Mesothelial cell of epicardium (in vitro differentiated cells): ENCODE measurements around the gene EMX2. TPM values are rescaled to one million over a fixed set of nuclear protein-coding genes. Genes with fewer than 3 reads are reported as not detected.
A peak's percentile ranks its signal among the peaks of the same experiment; 100 is the strongest.

Experiments
- DNase-seq, 2 experiments: peaks; one replicate each; pipeline ENCODE4 v3.0.0; 2021; ENCODE audit warnings: low spot score in 2 of 2; ENCODE audit not compliant: unreplicated experiment in 2 of 2
- H3K27ac Mint-ChIP-seq: 2 replicates; pipeline ENCODE4 v1.8.0; 2021; ENCODE audit warnings: mixed read lengths
- H3K27me3 Mint-ChIP-seq: 2 replicates; pipeline ENCODE4 v1.8.0; 2021; ENCODE audit warnings: low read depth, mixed read lengths
- H3K36me3 Mint-ChIP-seq: 2 replicates; pipeline ENCODE4 v1.8.0; 2021; ENCODE audit warnings: mixed read lengths
- H3K4me1 Mint-ChIP-seq: 2 replicates; pipeline ENCODE4 v1.8.0; 2021; ENCODE audit warnings: mixed read lengths
- H3K4me3 Mint-ChIP-seq: 2 replicates; pipeline ENCODE4 v1.8.0; 2021; ENCODE audit warnings: mild to moderate bottlenecking, moderate library complexity, mixed read lengths
- H3K9me3 Mint-ChIP-seq: 2 replicates; pipeline ENCODE4 v1.8.0; 2021; ENCODE audit warnings: mixed read lengths
- total RNA-seq: library from RNA; stranded (reverse); gene quantifications from 3 replicates; pipeline ENCODE4 v1.2.1, GENCODE V29; 2021
- TF ChIP-seq, protein P1 (sequence below): fragments of 200-600 bp; sonication (generic); IDR thresholded peaks from one replicate; pipeline ENCODE4 v1.5.0; 2021; ENCODE audit warnings: antibody characterized with exemption; ENCODE audit not compliant: unreplicated experiment

Gene EMX2
- total RNA-seq, 1 donor from 2014 or later: 2.8 TPM

DNA sequence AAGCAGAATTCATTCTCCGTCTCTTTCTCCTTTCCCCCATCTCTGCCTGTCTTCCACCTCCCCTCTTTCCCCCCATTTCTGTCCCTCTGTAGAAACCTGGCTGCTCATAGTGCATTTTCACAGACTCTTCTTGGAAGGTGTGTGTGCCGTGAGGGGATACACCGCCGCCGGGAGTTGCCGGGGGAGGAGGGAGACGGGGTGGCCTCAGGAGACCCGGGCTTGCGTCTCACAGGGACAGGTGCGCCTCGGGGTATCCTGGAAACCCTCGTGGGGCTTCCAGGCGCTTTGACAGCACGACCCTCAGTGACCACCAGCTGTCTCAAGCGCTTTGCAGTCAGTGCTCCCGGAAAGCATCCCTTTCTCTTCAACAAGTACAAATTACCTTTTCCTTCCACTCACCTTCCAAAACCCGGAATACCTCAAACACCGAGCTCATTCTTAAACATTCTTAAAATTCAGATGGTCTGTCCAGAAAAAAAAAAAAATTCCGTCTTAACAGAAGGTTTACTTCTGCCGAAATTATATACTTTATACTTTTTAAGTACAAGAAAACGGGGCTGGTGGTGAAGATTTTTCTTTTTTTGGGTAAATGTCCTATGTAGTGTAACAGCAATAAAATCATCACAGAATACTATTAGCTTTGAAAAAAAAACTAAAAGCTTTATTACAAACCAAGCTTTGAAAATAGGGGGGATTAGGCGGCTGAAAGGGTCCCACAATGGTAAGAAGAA lies 8.2 kb downstream of the EMX2 start:
- Mint-ChIP-seq H3K4me1 (peaks cover 25% of the 10 kb centered on the region), H3K36me3 (peaks cover 1% of the 10 kb centered on the region), H3K27ac (no peak overlapping the region)

DNA sequence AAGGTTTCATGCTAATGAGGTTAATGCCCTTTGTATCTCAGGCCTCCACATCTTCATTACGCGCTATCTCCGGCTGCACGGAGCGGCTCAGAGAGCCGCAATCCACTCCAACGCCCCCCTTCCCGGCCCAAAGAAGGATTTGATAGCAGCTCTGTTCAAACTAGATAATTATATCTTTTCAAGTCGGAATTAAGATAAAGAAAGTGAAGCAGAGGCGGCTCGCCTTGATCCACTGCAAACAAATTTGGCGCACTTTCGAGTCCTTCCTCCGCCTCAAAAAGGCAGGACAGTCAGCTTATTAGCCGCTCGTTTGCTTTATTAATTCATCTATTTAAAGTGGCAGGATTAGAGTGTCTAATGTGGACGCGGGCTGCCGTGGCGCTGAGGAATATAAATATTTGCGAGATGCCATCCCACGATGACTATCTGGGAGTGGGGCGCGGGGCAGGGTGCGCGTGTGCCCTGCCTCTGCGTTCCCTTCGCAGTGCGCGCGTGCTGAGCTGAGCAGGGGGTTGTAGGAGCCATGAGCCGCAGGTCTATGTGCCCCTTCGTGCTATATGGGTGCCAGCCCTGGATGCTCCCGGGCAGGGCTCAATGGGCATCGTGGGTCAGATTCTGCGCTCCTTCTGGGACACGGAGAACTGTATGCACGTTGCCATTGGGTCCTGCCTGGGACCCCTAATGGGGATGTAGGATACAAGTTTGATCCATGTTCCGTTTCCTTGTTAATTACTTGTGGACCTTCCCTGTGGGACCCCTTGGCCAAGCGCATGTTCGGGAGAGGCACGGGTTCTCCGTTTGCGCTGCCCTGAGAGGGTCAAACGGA lies 9.0 kb downstream of the EMX2 start:
- no peak for DNase-seq
- Mint-ChIP-seq H3K27ac (no peak overlapping the region), H3K36me3 (peaks cover 1% of the 10 kb centered on the region), H3K4me3 (peak overlapping the region; percentile 23), H3K27me3 (peaks cover 100% of the 10 kb centered on the region), H3K4me1 (peaks cover 22% of the 10 kb centered on the region), H3K9me3 (no peaks in the 10 kb centered on the region)
- TF ChIP-seq, protein P1, sequence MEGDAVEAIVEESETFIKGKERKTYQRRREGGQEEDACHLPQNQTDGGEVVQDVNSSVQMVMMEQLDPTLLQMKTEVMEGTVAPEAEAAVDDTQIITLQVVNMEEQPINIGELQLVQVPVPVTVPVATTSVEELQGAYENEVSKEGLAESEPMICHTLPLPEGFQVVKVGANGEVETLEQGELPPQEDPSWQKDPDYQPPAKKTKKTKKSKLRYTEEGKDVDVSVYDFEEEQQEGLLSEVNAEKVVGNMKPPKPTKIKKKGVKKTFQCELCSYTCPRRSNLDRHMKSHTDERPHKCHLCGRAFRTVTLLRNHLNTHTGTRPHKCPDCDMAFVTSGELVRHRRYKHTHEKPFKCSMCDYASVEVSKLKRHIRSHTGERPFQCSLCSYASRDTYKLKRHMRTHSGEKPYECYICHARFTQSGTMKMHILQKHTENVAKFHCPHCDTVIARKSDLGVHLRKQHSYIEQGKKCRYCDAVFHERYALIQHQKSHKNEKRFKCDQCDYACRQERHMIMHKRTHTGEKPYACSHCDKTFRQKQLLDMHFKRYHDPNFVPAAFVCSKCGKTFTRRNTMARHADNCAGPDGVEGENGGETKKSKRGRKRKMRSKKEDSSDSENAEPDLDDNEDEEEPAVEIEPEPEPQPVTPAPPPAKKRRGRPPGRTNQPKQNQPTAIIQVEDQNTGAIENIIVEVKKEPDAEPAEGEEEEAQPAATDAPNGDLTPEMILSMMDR: no peak

More for the DNA sequence above, 8.2 kb downstream of the EMX2 start:
- Mint-ChIP-seq H3K4me3 (no peak overlapping the region), H3K9me3 (no peaks in the 10 kb centered on the region), H3K27me3 (peaks cover 100% of the 10 kb centered on the region)
- TF ChIP-seq, protein P1: no peak
- DNase-seq: no peak

DNA sequence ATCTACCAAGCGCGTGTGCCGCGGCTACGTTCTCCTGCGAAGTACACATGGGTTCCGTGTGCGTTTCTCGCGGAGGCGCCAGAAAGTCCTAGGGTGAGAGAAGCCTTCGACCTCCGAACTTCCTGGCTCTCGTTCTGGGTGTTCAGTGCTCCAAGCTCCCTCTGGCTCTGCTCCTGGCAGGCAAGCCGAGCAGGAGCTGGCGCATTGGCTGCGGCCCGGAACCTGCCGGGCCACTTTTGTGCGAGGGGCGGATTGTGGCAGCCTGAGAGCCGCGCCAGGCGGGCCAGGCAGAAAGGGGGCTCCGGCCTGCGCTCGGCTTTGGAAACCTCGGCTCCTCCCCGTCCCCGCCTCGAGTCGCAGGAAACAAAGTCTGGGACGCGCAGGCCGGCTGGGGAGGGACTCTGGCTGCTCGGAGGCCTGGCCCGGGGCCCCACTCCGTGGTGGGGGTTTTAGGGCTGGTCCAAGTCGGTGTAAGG lies 9.6 kb downstream of the EMX2 start:
- peak in 1 of 2 experiments; percentile 63 for DNase-seq
- peaks cover 1% of the 10 kb centered on the region for H3K36me3 Mint-ChIP-seq
- peaks cover 22% of the 10 kb centered on the region for H3K4me1 Mint-ChIP-seq
- H3K4me3 Mint-ChIP-seq: peak overlapping the region; percentile 17
- peaks cover 100% of the 10 kb centered on the region for H3K27me3 Mint-ChIP-seq
- H3K27ac Mint-ChIP-seq: no peak overlapping the region
- TF ChIP-seq, protein P1: no peak
- H3K9me3 Mint-ChIP-seq: no peaks in the 10 kb centered on the region

DNA sequence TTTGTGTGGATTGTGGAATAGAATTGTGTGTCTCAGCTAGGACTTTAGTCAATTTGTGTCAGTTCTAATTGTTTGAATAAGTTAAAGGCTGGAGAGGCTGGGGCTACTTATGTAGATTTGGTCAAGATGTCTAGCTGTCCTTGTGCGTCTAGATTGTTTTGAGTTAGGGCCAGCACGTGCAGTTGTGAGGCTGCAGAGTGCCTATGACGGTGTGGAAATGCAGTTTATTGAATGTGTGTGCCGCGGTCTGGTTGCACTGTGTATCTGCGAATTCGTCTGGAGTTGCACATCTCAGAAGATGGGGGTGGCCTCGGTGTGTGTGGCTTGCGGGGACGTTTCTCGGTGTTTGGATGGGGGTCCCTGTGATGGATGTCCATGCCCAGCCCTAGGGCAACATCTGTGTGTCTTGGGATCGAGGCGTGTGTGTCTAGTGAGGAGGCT lies 10.2 kb downstream of the EMX2 start:
- no peak for DNase-seq
- peaks cover 1% of the 10 kb centered on the region for H3K36me3 Mint-ChIP-seq
- peak overlapping the region; percentile 17 for H3K4me3 Mint-ChIP-seq
- H3K27me3 Mint-ChIP-seq: peaks cover 97% of the 10 kb centered on the region
- peaks cover 20% of the 10 kb centered on the region for H3K4me1 Mint-ChIP-seq
- H3K27ac Mint-ChIP-seq: no peak overlapping the region
- no peaks in the 10 kb centered on the region for H3K9me3 Mint-ChIP-seq
- TF ChIP-seq, protein P1: no peak

DNA sequence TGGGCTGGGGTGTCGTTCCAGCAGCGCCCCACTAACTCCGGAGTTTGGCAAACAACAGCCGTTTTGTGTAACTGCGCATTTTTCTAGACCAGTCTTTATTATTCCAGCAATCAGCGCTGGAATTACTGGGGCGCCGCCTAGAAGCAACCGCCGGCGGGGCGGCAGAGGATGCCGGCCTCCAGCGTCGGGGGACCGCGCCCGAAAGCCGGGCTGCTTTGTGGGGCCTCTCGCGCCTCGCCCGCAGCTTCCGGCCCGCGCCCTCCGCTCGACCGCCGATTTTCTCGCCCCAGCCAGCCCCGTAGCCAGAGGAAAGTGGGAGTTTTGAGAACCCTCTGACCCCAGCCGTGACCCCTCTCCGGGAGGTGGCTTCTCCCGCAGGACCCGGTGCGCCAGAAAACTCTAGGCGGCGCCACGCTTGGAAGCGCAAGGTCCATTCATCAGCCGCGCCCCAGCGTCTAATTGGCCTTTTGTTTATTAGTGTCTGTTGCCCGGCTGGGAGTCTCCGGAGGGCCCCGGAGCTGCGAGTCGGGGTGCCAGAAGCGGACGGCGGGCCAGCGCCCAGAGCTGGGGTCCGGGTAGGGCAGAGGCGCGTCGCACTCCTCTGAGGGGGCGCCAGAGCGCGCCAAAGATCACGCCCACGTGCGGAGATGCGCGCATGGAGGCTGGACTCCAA lies 10.7 kb downstream of the EMX2 start:
- no peak overlapping the region for H3K27ac Mint-ChIP-seq
- H3K4me3 Mint-ChIP-seq: peak overlapping the region; percentile 39
- peaks cover 1% of the 10 kb centered on the region for H3K36me3 Mint-ChIP-seq
- no peaks in the 10 kb centered on the region for H3K9me3 Mint-ChIP-seq
- peaks cover 97% of the 10 kb centered on the region for H3K27me3 Mint-ChIP-seq
- peaks cover 20% of the 10 kb centered on the region for H3K4me1 Mint-ChIP-seq
- DNase-seq: no peak
- TF ChIP-seq, protein P1: no peak
